Thoracic aorta (tissue), 2 donors: ENCODE data around the gene FGFR3. TPM values are rescaled to one million over a fixed set of nuclear protein-coding genes. Genes with fewer than 3 reads are reported as not detected.

Experiments
- ATAC-seq: fragments of 150-250 bp; one replicate; pipeline ENCODE4 v1.8.0; 2017; ENCODE audit warnings: low read depth; ENCODE audit not compliant: insufficient number of reproducible peaks, low FRiP score
- DNase-seq: peaks from one replicate; pipeline ENCODE4 v3.0.0-alpha.2; 2020; ENCODE audit warnings: low spot score
- H3K27ac ChIP-seq, 2 donors: fragments of 200-600 bp; sonication (generic); 1 replicate in 1 of 2; 2 replicates in 1 of 2; pipeline ENCODE4 v1.5.1; 2016; ENCODE audit warnings: mild to moderate bottlenecking in 2 of 2, moderate library complexity in 2 of 2
- H3K27me3 ChIP-seq: fragments of 200-600 bp; sonication (generic); replicated peaks from 2 replicates; pipeline ENCODE4 v1.6.0; 2016; ENCODE audit warnings: mild to moderate bottlenecking; ENCODE audit not compliant: insufficient read depth
- H3K36me3 ChIP-seq: fragments of 200-600 bp; sonication (generic); one replicate; pipeline ENCODE4 v1.5.1; 2016
- H3K4me1 ChIP-seq, 2 donors: fragments of 200-600 bp; sonication (generic); 1 replicate in 1 of 2; 2 replicates in 1 of 2; pipeline versions ENCODE4 v1.5.1 to v1.6.0; 2016; ENCODE audit warnings: low read depth in 2 of 2, mild to moderate bottlenecking in 1 of 2; ENCODE audit not compliant: control insufficient read depth in 1 of 2
- H3K4me3 ChIP-seq: fragments of 200-600 bp; sonication (generic); 2 replicates; pipeline ENCODE4 v1.5.1; 2016; ENCODE audit warnings: mild to moderate bottlenecking
- H3K9me3 ChIP-seq: fragments of 200-600 bp; sonication (generic); 2 replicates; pipeline ENCODE4 v1.5.1; 2016
- CTCF ChIP-seq: fragments of 200-600 bp; sonication (generic); IDR thresholded peaks from one replicate; pipeline ENCODE4 v1.5.1; 2019; ENCODE audit warnings: antibody characterized with exemption
- total RNA-seq, 2 donors: library from RNA; depleted of rRNA; stranded (reverse); fragments of >200 nt; gene quantifications; one replicate each; pipeline versions ENCODE4 v1.1.0 to v1.2.3, GENCODE V29; 2016

FGFR3 gene
- total RNA-seq, 2 donors from 2014 or later: 0.68 to 1.4 TPM

DNA sequence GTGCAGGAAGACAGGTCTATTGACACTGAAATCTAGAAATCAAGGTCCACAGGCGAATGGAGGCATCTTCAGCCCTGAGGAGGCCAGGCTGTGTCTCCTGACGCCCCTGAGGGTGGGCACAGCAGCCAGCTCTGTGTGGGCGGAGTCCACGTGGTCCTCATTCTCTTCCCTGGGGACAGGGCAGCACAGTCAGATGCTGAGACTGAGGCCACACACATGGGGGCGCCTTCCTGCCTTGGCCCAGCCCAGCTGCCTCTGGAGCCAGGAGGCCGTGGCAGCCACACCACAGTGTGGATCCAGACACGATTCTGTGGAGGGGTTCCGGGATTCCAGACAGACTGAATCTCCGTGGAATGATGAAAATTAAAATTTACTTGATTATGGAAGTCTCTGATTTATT lies 20.8 kb downstream of the FGFR3 start:
- no peak overlapping the region for H3K27ac ChIP-seq
- no peak for TF ChIP-seq CTCF
- H3K9me3 ChIP-seq: no peaks in the 10 kb centered on the region
- no peaks in the 10 kb centered on the region for H3K4me1 ChIP-seq
- ATAC-seq (no peak), DNase-seq (no peak)
- peaks cover 48% of the 10 kb centered on the region for H3K36me3 ChIP-seq
- H3K4me3 ChIP-seq: no peak overlapping the region
- no peaks in the 10 kb centered on the region for H3K27me3 ChIP-seq

GRCh38 chr4:1814453-1814852 lies 21.4 kb downstream of the FGFR3 start:
- Histone ChIP-seq H3K4me1 (no peaks in the 10 kb centered on the region), H3K27ac (no peak overlapping the region), H3K36me3 (peaks cover 53% of the 10 kb centered on the region), H3K27me3 (no peaks in the 10 kb centered on the region), H3K4me3 (no peak overlapping the region), H3K9me3 (no peaks in the 10 kb centered on the region)
- no peak for TF ChIP-seq CTCF
- no peak for ATAC-seq
- DNase-seq: no peak

GRCh38 chr4:1815096-1815996 lies 22.3 kb downstream of the FGFR3 start:
- ATAC-seq (no peak), DNase-seq (no peak)
- Histone ChIP-seq H3K4me1 (no peaks in the 10 kb centered on the region), H3K9me3 (no peaks in the 10 kb centered on the region), H3K36me3 (peaks cover 57% of the 10 kb centered on the region), H3K27ac (no peak overlapping the region), H3K4me3 (no peak overlapping the region), H3K27me3 (no peaks in the 10 kb centered on the region)
- no peak for TF ChIP-seq CTCF

DNA sequence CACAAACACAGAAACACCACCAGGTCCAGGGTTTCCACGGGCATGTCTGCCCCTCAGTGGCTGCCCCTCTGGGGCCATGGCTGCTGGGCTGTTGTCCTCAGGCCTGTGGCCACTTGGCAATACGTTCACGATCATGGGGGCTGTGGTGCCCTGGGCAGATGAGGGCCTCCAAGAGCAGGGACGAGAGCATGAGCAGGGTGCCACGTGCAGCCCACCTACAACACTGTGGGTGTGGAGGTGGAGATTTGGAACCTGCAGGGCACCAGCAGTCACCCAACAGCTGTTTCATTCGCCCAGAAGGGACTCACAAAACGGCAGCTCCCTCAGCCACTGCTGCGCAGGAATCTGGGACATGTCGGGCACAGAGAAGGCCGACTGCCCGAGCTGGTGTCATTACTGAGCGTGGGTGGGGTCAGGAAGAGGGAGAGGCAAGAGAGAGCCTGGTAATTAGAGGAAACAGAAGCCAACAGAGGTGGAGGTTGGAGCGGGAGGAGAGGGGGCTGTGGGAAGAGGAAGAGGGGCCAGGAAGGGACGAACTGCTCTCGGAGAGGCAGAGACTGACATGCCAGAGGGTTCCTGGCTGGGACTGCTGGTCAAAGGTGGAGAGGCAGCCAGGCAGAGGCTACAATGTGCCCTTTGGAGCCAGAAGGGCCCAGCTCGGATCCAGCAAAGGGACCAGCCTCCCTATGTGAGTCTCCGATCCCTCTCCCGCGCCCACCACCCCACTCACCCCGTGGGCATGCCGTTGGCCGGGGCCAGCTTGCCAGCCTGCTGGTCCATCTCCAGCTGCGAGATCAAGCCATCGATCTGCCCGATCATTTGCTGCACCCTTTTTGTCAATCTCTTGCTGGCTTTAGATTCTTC lies 23.1 kb downstream of the FGFR3 start:
- no peaks in the 10 kb centered on the region for H3K4me1 ChIP-seq
- H3K27ac ChIP-seq: no peak overlapping the region
- peaks cover 60% of the 10 kb centered on the region for H3K36me3 ChIP-seq
- no peaks in the 10 kb centered on the region for H3K27me3 ChIP-seq
- DNase-seq (no peak), ATAC-seq (no peak)
- no peak for TF ChIP-seq CTCF
- no peaks in the 10 kb centered on the region for H3K9me3 ChIP-seq
- H3K4me3 ChIP-seq: no peak overlapping the region

GRCh38 chr4:1819284-1819683 lies 26.2 kb downstream of the FGFR3 start:
- TF ChIP-seq CTCF: no peak
- H3K27ac ChIP-seq: no peak overlapping the region
- H3K36me3 ChIP-seq: peaks cover 81% of the 10 kb centered on the region
- DNase-seq: no peak
- ATAC-seq: no peak
- no peaks in the 10 kb centered on the region for H3K27me3 ChIP-seq
- no peak overlapping the region for H3K4me3 ChIP-seq
- no peaks in the 10 kb centered on the region for H3K9me3 ChIP-seq
- no peaks in the 10 kb centered on the region for H3K4me1 ChIP-seq
